PC-9 (cell line): Measurements from ENCODE around the gene DNAAF2. TPM values are rescaled to one million over a fixed set of nuclear protein-coding genes. Genes with fewer than 3 reads are reported as not detected.

Source experiments
- BruUV-seq: library from RNA; stranded (reverse); fragments of 400-500 nt; replicated peaks from 2 replicates; lab custom pipeline; 2021; lab: Mats Ljungman, UMichigan
- CTCF ChIA-PET: fragments of 300-600 bp; sonication (Branson Sonifier 250); formaldehyde crosslinking; loops from one replicate; lab custom pipeline; 2022; ENCODE audit warnings: antibody characterized with exemption; lab: Charles Lee
- POLR2A ChIA-PET: fragments of 300-600 bp; sonication (Branson Sonifier 250); formaldehyde crosslinking; loops from one replicate; lab custom pipeline; 2022; ENCODE audit warnings: antibody characterized with exemption; ENCODE audit not compliant: unreplicated experiment; lab: Charles Lee
- DNase-seq, 2 experiments: peaks; one replicate each; pipeline versions ENCODE4 v3.0.0 to v3.0.0-alpha.2; 2015 to 2022; ENCODE audit warnings: mixed read lengths in 1 of 2
- H2AFZ ChIP-seq: fragments of 200-600 bp; sonication (generic); 2 replicates; pipeline ENCODE4 v1.8.1; 2017; ENCODE audit warnings: antibody characterized with exemption
- H3F3A ChIP-seq: fragments of 200-600 bp; sonication (generic); 2 replicates; pipeline ENCODE4 v1.8.1; 2017; ENCODE audit warnings: antibody characterized with exemption, mild to moderate bottlenecking, low read depth; ENCODE audit not compliant: insufficient read depth
- H3K27ac ChIP-seq: fragments of 200-600 bp; sonication (generic); 2 replicates; pipeline ENCODE4 v1.6.1; 2016; ENCODE audit warnings: mixed run types
- H3K27me3 ChIP-seq: fragments of 200-600 bp; sonication (generic); 2 replicates; pipeline ENCODE4 v1.6.1; 2016; ENCODE audit warnings: low read depth, mixed run types; ENCODE audit not compliant: insufficient read depth
- H3K36me3 ChIP-seq: fragments of 200-600 bp; sonication (generic); 2 replicates; pipeline ENCODE4 v1.6.1; 2016; ENCODE audit warnings: low read depth, mixed run types
- H3K4me1 ChIP-seq: fragments of 200-600 bp; sonication (generic); replicated peaks from 2 replicates; pipeline ENCODE4 v1.6.1; 2016; ENCODE audit warnings: mixed run types; ENCODE audit not compliant: insufficient read depth
- H3K4me2 ChIP-seq: fragments of 200-600 bp; sonication (generic); 2 replicates; pipeline ENCODE4 v1.6.1; 2017; ENCODE audit warnings: mixed run types
- H3K4me3 ChIP-seq: fragments of 200-600 bp; sonication (generic); 2 replicates; pipeline ENCODE4 v1.6.1; 2016; ENCODE audit warnings: mixed run types
- H3K79me2 ChIP-seq: fragments of 200-600 bp; sonication (generic); 2 replicates; pipeline ENCODE4 v1.6.1; 2017; ENCODE audit warnings: low read depth, mixed run types
- H3K9me2 ChIP-seq: fragments of 200-600 bp; sonication (generic); 2 replicates; pipeline ENCODE4 v1.8.1; 2017; ENCODE audit warnings: mild to moderate bottlenecking; ENCODE audit not compliant: insufficient read depth
- H3K9me3 ChIP-seq: fragments of 200-600 bp; sonication (generic); 2 replicates; pipeline ENCODE4 v1.8.1; 2016; ENCODE audit warnings: low read depth; ENCODE audit not compliant: insufficient read depth
- H4K20me1 ChIP-seq: fragments of 200-600 bp; sonication (generic); 2 replicates; pipeline ENCODE4 v1.8.1; 2017; ENCODE audit not compliant: insufficient read depth
- EZH2 ChIP-seq: fragments of 200-600 bp; sonication (generic); IDR thresholded peaks from 2 replicates; pipeline ENCODE4 v1.8.0; 2017; ENCODE audit warnings: antibody characterized with exemption, low read depth
- intact Hi-C: fragments of 100-400 bp; cut with micrococcal nuclease; formaldehyde crosslinking; loops from one replicate; pipeline ENCODE4 v1.10.0; 2022; ENCODE audit not compliant: unreplicated experiment
- total RNA-seq: library from RNA; stranded (reverse); gene quantifications from 2 replicates; pipeline ENCODE4 v1.2.3, GENCODE V29; 2021
- TF ChIP-seq, protein P1 (sequence below): fragments of 200-600 bp; sonication (generic); conservative IDR thresholded peaks from 2 replicates; pipeline ENCODE4 v1.6.1; 2017; ENCODE audit warnings: mixed run types, antibody characterized with exemption, mild to moderate bottlenecking, moderate library complexity

DNAAF2 gene
- total RNA-seq, 1 experiment from 2014 or later: 8.2 TPM

GRCh38 chr14:49623387-49623786, 11.7 kb downstream of the DNAAF2 start:
- H2AFZ ChIP-seq: no peak overlapping the region
- H3K36me3 ChIP-seq: peaks cover 20% of the 10 kb centered on the region
- ChIA-PET CTCF (interaction anchor here (0.6 to 1.2 kb wide), 2 partner anchors 215 to 230 kb away, joined by 4 to 5 read pairs; no protein-coding TSS in a partner anchor), POLR2A (interaction anchor here (0.5 kb wide), 1 partner anchor 37 kb away, joined by 4 read pairs; the partner anchor contains the start of gene RPS29)
- H3K27ac ChIP-seq: peak overlapping the region; percentile 75; the same call in 1 of the 2 replicates
- H3K27me3 ChIP-seq: no peaks in the 10 kb centered on the region
- H3K79me2 ChIP-seq: peaks cover 87% of the 10 kb centered on the region
- no peak for DNase-seq
- no peaks in the 10 kb centered on the region for H3K9me2 ChIP-seq
- no peaks in the 10 kb centered on the region for H3K9me3 ChIP-seq
- intact Hi-C loops: loop anchor here (5.0 kb wide), 1 partner anchor 36 kb away; the partner anchor contains the start of gene RPS29
- TF ChIP-seq, protein P1, sequence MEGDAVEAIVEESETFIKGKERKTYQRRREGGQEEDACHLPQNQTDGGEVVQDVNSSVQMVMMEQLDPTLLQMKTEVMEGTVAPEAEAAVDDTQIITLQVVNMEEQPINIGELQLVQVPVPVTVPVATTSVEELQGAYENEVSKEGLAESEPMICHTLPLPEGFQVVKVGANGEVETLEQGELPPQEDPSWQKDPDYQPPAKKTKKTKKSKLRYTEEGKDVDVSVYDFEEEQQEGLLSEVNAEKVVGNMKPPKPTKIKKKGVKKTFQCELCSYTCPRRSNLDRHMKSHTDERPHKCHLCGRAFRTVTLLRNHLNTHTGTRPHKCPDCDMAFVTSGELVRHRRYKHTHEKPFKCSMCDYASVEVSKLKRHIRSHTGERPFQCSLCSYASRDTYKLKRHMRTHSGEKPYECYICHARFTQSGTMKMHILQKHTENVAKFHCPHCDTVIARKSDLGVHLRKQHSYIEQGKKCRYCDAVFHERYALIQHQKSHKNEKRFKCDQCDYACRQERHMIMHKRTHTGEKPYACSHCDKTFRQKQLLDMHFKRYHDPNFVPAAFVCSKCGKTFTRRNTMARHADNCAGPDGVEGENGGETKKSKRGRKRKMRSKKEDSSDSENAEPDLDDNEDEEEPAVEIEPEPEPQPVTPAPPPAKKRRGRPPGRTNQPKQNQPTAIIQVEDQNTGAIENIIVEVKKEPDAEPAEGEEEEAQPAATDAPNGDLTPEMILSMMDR: no peak
- no peak for TF ChIP-seq EZH2
- peaks cover 31% of the 10 kb centered on the region for H3F3A ChIP-seq
- peak overlapping the region; percentile 100; the same call in 1 of the 2 replicates for H3K4me3 ChIP-seq
- peak overlapping the region; percentile 98 for H3K4me2 ChIP-seq
- BruUV-seq: no TSS peak
- peaks cover 38% of the 10 kb centered on the region for H4K20me1 ChIP-seq
- H3K4me1 ChIP-seq: peaks cover 50% of the 10 kb centered on the region

DNA sequence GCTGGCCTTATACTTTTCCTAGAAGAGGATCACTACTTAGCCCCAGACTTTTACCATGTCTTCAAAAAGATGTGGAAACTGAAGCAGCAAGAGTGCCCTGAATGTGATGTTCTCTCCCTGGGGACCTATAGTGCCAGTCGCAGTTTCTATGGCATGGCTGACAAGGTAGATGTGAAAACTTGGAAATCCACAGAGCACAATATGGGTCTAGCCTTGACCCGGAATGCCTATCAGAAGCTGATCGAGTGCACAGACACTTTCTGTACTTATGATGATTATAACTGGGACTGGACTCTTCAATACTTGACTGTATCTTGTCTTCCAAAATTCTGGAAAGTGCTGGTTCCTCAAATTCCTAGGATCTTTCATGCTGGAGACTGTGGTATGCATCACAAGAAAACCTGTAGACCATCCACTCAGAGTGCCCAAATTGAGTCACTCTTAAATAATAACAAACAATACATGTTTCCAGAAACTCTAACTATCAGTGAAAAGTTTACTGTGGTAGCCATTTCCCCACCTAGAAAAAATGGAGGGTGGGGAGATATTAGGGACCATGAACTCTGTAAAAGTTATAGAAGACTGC, 12.9 kb downstream of the DNAAF2 start:
- peak overlapping the region; percentile 100 for H3K4me3 ChIP-seq
- no TSS peak for BruUV-seq
- H3K9me2 ChIP-seq: no peaks in the 10 kb centered on the region
- H2AFZ ChIP-seq: no peak overlapping the region; the same call in 1 of the 2 replicates
- intact Hi-C loops: loop anchor here (5.0 kb wide), 1 partner anchor 35 kb away; the partner anchor contains the start of gene RPS29
- H3K9me3 ChIP-seq: no peaks in the 10 kb centered on the region
- H3K27me3 ChIP-seq: no peaks in the 10 kb centered on the region
- H3K4me2 ChIP-seq: peak overlapping the region; percentile 98
- peaks cover 87% of the 10 kb centered on the region for H3K79me2 ChIP-seq
- peaks cover 41% of the 10 kb centered on the region for H4K20me1 ChIP-seq
- POLR2A ChIA-PET: interaction anchor here (0.7 kb wide), 1 partner anchor 775 kb away, joined by 3 read pairs; the partner anchor contains the start of gene CDKL1
- peaks cover 44% of the 10 kb centered on the region for H3F3A ChIP-seq
- no peak for TF ChIP-seq EZH2
- TF ChIP-seq, protein P1: no peak
- no peak for DNase-seq
- H3K36me3 ChIP-seq: peaks cover 28% of the 10 kb centered on the region
- no peak overlapping the region for H3K27ac ChIP-seq
- CTCF ChIA-PET: interaction anchor here (0.6 kb wide), 1 partner anchor 307 kb away, joined by 6 read pairs; no protein-coding TSS in a partner anchor
- H3K4me1 ChIP-seq: peaks cover 62% of the 10 kb centered on the region

- peaks cover 81% of the 10 kb centered on the region for H3K79me2 ChIP-seq
- no peaks in the 10 kb centered on the region for H3K9me3 ChIP-seq
- intact Hi-C loops: loop anchor here (5.0 kb wide), 1 partner anchor 34 kb away; the partner anchor contains the start of gene RPS29
- peak overlapping the region; percentile 88 for H2AFZ ChIP-seq
- H3K27ac ChIP-seq: peak overlapping the region; percentile 96; the same call in 1 of the 2 replicates
- BruUV-seq: no TSS peak
- H3K4me2 ChIP-seq: peak overlapping the region; percentile 98
- H3K36me3 ChIP-seq: peaks cover 27% of the 10 kb centered on the region
- H3F3A ChIP-seq: peaks cover 47% of the 10 kb centered on the region
- H4K20me1 ChIP-seq: peaks cover 44% of the 10 kb centered on the region
- no peaks in the 10 kb centered on the region for H3K9me2 ChIP-seq
- peak overlapping the region; percentile 100 for H3K4me3 ChIP-seq
- CTCF ChIA-PET: interaction anchor here (0.5 to 2.0 kb wide), 5 partner anchors 13 to 308 kb away, joined by 3 to 10 read pairs (median 6); no protein-coding TSS in a partner anchor
- peaks cover 64% of the 10 kb centered on the region for H3K4me1 ChIP-seq
- peak in 1 of 2 experiments; percentile 46 for DNase-seq
- H3K27me3 ChIP-seq: no peaks in the 10 kb centered on the region
- TF ChIP-seq, protein P1: no peak
- TF ChIP-seq EZH2: no peak
- POLR2A ChIA-PET: interaction anchor here (0.6 kb wide), 1 partner anchor 9 kb away, joined by 3 read pairs; no protein-coding TSS in a partner anchor
Observed at GRCh38 chr14:49621114-49621881, 13.7 kb downstream of the DNAAF2 start.
